ENCODE data around the gene GOLPH3.
"Not testable (repeated sequence)": the region's sequence is repeated elsewhere in the genome, so short reads cannot be mapped to it uniquely, and the experiment has no call there.

Gene GOLPH3

DNA sequence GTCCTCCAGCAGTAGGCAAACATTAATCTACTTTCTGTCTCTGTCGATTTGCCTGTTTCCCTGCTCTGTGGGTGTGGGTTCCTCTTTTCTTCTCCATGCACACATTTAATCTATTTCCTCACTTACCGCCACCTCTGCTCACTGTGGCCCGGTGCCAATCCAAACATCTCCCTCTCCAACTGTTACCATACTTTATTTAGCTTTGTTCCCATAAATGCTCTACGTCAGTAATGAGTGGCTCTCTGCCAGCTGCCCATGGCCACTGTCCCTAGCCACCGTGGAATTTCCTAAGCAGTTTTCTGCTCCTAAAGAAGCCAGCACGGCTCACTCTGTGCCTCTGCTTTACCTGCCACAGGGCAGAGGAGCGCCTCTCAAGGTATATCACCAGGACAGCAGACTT is 19.5 kb upstream of the GOLPH3 start:
- TF ChIP-seq, protein P1, sequence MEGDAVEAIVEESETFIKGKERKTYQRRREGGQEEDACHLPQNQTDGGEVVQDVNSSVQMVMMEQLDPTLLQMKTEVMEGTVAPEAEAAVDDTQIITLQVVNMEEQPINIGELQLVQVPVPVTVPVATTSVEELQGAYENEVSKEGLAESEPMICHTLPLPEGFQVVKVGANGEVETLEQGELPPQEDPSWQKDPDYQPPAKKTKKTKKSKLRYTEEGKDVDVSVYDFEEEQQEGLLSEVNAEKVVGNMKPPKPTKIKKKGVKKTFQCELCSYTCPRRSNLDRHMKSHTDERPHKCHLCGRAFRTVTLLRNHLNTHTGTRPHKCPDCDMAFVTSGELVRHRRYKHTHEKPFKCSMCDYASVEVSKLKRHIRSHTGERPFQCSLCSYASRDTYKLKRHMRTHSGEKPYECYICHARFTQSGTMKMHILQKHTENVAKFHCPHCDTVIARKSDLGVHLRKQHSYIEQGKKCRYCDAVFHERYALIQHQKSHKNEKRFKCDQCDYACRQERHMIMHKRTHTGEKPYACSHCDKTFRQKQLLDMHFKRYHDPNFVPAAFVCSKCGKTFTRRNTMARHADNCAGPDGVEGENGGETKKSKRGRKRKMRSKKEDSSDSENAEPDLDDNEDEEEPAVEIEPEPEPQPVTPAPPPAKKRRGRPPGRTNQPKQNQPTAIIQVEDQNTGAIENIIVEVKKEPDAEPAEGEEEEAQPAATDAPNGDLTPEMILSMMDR (IDR thresholded peaks at IDR 0.05; ENCODE audit: low read depth, low read length, missing control alignments) = no peak
- DNase-seq (ENCODE audit: extremely low read depth, low read depth) = peak; percentile 68
- no peak overlapping the region for H3K4me3 ChIP-seq (replicated peaks; ENCODE audit: low read depth, low read length)

DNA sequence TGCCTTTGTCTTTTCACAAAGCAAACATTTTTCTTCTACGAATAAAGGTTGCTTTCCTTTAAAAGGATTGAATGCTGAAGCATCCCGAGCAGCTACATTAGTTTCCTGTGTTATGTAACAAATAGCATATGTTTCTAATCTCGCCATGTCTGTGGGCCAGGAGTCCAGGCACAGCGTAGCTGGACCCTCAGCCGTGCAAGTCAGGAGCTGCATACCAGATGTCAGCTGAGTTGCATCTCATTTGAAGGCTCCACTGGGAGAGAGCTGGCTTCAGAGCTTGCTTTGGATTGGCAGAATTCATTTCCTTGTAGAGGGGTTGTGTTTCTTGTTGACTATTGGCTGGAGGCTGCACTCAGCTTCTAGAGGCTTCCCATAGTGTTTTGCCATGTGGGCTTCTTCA is 16.0 kb upstream of the GOLPH3 start:
- DNase-seq (ENCODE audit: extremely low read depth, low read depth) = peak; percentile 96
- H3K4me3 ChIP-seq (replicated peaks; ENCODE audit: low read depth, low read length) = no peak overlapping the region
- TF ChIP-seq, protein P1 (IDR thresholded peaks at IDR 0.05; ENCODE audit: low read depth, low read length, missing control alignments) = no peak

DNA sequence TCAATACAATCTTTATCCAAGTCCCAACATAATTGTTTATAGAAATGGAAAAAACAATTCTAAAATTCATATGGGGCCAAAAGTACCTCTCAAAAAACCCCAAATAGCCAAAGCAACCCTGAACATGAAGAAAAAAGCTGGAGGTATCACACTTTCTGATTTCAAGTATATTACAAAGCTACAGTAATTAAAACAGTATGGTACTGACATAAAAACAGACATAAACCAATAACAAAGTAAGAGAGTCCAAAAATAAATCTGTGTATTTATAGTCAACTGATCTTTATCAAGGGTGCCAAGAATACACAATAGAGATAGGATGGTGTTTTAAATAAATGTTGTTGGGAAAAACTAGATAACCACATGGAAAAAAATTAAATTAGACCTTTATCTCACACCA is 13.6 kb upstream of the GOLPH3 start:
- no peak for DNase-seq (ENCODE audit: extremely low read depth, low read depth)
- TF ChIP-seq, protein P1 (IDR thresholded peaks at IDR 0.05; ENCODE audit: low read depth, low read length, missing control alignments) = no peak

DNA sequence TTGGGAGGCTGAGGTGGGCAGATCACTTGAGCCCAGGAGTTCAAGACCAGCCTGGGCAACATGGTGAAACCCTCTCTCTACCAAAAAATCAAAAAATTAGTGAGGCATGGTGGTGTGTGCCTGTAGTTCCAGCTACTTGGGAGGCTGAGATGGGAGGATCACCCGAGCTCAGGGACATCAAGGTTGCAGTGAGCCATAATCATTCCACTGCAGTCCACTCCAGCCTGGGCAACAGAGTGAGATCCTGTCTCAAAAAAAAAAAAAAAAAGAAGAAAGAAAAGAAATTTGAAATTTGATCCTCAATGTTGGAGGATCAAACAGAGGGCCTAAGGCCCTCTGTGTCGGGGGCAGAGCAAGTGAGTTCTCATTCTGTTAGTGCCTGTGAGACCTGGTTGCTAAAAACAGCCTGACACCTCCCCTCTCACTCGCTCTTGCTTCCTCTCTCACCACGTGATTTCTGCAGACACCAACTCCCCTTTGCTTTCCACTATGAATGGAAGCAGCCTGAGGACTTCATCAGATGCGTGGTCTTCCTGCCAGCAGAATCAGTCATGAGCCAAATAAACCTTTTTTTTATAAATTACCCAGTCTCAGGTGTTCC is 8.4 kb upstream of the GOLPH3 start:
- TF ChIP-seq, protein P1 (IDR thresholded peaks at IDR 0.05; ENCODE audit: low read depth, low read length, missing control alignments) = no peak
- no peak for DNase-seq (ENCODE audit: extremely low read depth, low read depth)
- no peak overlapping the region for H3K4me3 ChIP-seq (replicated peaks; ENCODE audit: low read depth, low read length)

More for the DNA sequence above, 13.6 kb upstream of the GOLPH3 start:
- no peak overlapping the region for H3K4me3 ChIP-seq (replicated peaks; ENCODE audit: low read depth, low read length)

DNA sequence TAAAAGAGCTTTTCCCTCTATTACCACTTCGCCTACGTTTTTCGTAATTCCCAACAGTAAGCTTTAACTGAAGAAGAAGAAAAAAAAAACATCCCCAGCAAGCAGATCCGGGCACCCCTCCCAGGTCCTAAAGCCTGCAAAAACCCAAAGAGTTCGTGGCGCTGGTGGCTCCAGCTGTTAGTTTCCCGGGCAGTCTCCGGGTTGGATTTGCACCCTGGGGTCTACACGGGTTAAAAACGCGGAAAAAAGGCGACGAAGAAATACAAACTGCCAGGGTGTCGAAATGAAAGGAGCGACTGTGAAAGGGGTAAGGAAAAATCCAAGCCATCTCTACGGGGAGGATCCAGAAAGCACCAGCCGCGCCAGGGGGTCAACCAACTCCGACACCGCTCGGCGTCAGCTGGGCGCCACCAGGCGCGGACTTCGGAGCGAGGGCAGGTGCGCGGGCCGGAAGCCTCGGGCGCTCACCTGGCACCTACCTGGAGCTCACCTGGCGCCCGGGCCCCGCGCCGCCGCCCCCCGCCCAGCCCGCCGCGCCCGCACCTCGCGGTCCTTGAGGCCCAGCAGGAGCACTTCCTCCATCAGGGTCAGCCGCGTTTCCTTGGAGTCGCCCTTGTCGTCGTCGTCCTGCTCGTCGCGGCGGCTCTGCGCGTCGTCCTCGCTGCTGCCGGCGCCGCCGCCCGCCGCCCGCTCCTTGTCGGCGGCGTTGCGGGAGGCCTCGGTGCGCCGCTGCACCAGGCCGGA is 680 bp downstream of the GOLPH3 start:
- peak overlapping the region; percentile 64 for H3K4me3 ChIP-seq (replicated peaks; ENCODE audit: low read depth, low read length)
- TF ChIP-seq, protein P1 (IDR thresholded peaks at IDR 0.05; ENCODE audit: low read depth, low read length, missing control alignments) = no peak
- DNase-seq (ENCODE audit: extremely low read depth, low read depth) = no peak

DNA sequence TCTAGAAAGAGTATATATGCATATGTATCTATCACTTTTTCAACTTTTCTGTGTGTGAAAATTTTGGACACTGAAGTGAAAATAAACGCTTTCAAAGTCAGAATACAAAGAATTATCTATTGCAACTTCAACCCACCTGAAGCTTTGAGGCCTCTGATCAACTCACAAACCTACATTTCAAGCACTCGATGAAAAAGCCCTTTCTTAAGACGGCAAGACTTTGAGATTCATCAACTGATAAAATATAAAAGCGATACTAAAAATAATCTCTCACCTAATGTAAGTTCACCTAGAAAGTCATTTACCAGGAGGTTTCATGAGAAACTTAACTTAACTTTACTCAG is 1.2 kb downstream of the GOLPH3 start:
- no peak for DNase-seq (ENCODE audit: extremely low read depth, low read depth)
- TF ChIP-seq, protein P1 (IDR thresholded peaks at IDR 0.05; ENCODE audit: low read depth, low read length, missing control alignments) = no peak
- peak overlapping the region; percentile 64 for H3K4me3 ChIP-seq (replicated peaks; ENCODE audit: low read depth, low read length)

DNA sequence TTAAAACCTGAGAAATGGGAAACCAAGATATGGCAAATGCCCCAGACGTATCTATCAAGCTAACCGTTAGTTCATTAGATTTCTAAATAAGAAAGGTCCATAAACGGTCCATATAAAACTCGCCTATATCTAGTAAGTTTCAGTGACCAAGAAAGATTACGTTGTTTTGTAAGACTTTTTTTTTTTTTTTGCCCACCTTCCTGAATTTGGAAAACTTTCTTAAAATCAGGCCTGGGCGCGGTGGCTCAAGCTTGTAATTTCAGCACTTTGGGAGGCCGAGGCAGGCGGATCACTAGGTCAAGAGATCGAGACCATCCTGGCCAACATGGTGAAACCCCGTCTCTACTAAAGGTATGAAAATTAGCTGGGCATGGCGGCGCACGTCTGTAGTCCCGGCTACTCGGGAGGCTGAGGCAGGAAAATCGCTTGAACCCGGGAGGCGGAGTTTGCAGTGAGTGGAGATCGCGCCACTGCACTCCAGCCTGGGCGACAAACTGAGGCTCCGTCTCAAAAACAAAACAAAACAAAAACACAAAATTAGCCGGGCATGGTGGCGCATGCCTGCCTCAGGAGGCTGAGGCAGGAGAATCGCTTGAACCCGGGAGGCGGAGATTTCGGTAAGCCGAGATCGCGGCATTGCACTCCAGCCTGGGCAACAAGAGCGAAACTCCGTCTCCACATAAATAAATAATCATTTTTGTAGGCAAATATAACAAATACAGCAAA is 1.8 kb downstream of the GOLPH3 start:
- not testable (repeated sequence) for DNase-seq (ENCODE audit: extremely low read depth, low read depth)
- peak overlapping the region; percentile 64 for H3K4me3 ChIP-seq (replicated peaks; ENCODE audit: low read depth, low read length)

All from HFF-Myc (cell line).